OCI-LY1 (cell line): ENCODE measurements around the gene SNX24.
"Not testable (repeated sequence)": the region's sequence is repeated elsewhere in the genome, so short reads cannot be mapped to it uniquely, and the experiment has no call there.

Source experiments
- H2AFZ ChIP-seq: fragments of 200-600 bp; sonication (generic), shearing (Covaris generic); 2 replicates; pipeline ENCODE4 v1.6.0; 2014; ENCODE audit warnings: antibody characterized with exemption, mild to moderate bottlenecking, low read length
- H3F3A ChIP-seq: fragments of 200-600 bp; sonication (generic), shearing (Covaris generic); 2 replicates; pipeline ENCODE4 v1.6.0; 2014; ENCODE audit warnings: mild to moderate bottlenecking, antibody characterized with exemption, low read length, moderate library complexity; ENCODE audit not compliant: insufficient read depth
- H3K27ac ChIP-seq: fragments of 200-600 bp; sonication (generic); 2 replicates; pipeline ENCODE4 v1.5.1; 2014; ENCODE audit warnings: low read length, mixed run types, mild to moderate bottlenecking, low read depth; ENCODE audit not compliant: poor library complexity, severe bottlenecking
- H3K27me3 ChIP-seq: fragments of 200-600 bp; sonication (generic); 2 replicates; pipeline ENCODE4 v1.6.0; 2014; ENCODE audit warnings: antibody characterized with exemption, mild to moderate bottlenecking, low read length, moderate library complexity; ENCODE audit not compliant: insufficient read depth
- H3K36me3 ChIP-seq: fragments of 200-600 bp; sonication (generic); 2 replicates; pipeline ENCODE4 v1.6.1; 2014; ENCODE audit warnings: mild to moderate bottlenecking, antibody characterized with exemption, low read length, moderate library complexity, mixed read lengths; ENCODE audit not compliant: insufficient read depth
- H3K4me1 ChIP-seq: fragments of 200-600 bp; sonication (generic); 2 replicates; pipeline ENCODE4 v1.5.1; 2014; ENCODE audit warnings: mild to moderate bottlenecking, low read length, moderate library complexity; ENCODE audit not compliant: insufficient read depth, severe bottlenecking
- H3K4me2 ChIP-seq: fragments of 200-600 bp; sonication (generic), shearing (Covaris generic); 2 replicates; pipeline ENCODE4 v1.6.1; 2014; ENCODE audit warnings: low read length
- H3K4me3 ChIP-seq: fragments of 200-600 bp; sonication (generic); 2 replicates; pipeline ENCODE4 v1.5.1; 2014; ENCODE audit warnings: low read length, low read depth, mild to moderate bottlenecking, mixed read lengths; ENCODE audit not compliant: poor library complexity, severe bottlenecking
- H3K79me2 ChIP-seq: fragments of 200-600 bp; shearing (Covaris generic); 2 replicates; pipeline ENCODE4 v1.6.1; 2016; ENCODE audit warnings: mixed run types, low read length, mixed read lengths; ENCODE audit not compliant: insufficient read depth
- H3K9ac ChIP-seq: fragments of 200-600 bp; sonication (generic), shearing (Covaris generic); 2 replicates; pipeline ENCODE4 v1.6.1; 2014; ENCODE audit warnings: mild to moderate bottlenecking, low read length, mixed read lengths
- H3K9me2 ChIP-seq: fragments of 200-600 bp; sonication (generic), shearing (Covaris generic); 2 replicates; pipeline ENCODE4 v1.6.1; 2014; ENCODE audit warnings: low read depth, mild to moderate bottlenecking, low read length, mixed read lengths
- H3K9me3 ChIP-seq: fragments of 200-600 bp; shearing (Covaris generic); 2 replicates; pipeline ENCODE4 v1.6.1; 2014; ENCODE audit warnings: low read length, mixed read lengths
- H4K20me1 ChIP-seq: fragments of 200-600 bp; sonication (generic), shearing (Covaris generic); 2 replicates; pipeline ENCODE4 v1.6.0; 2016; ENCODE audit warnings: mild to moderate bottlenecking, low read length; ENCODE audit not compliant: insufficient read depth
- CTCF ChIP-seq: fragments of 200-600 bp; sonication (generic), shearing (Covaris generic); IDR thresholded peaks from 2 replicates; pipeline ENCODE4 v1.5.1; 2017; ENCODE audit warnings: mild to moderate bottlenecking, antibody characterized with exemption, low read length, moderate library complexity, mixed read lengths
- EZH2 ChIP-seq: fragments of 200-600 bp; sonication (generic), shearing (Covaris generic); IDR thresholded peaks from 2 replicates; pipeline ENCODE4 v1.8.0; 2017; ENCODE audit warnings: borderline replicate concordance, mixed run types, mild to moderate bottlenecking, antibody characterized with exemption, low read length, moderate library complexity, mixed read lengths

The SNX24 gene

DNA sequence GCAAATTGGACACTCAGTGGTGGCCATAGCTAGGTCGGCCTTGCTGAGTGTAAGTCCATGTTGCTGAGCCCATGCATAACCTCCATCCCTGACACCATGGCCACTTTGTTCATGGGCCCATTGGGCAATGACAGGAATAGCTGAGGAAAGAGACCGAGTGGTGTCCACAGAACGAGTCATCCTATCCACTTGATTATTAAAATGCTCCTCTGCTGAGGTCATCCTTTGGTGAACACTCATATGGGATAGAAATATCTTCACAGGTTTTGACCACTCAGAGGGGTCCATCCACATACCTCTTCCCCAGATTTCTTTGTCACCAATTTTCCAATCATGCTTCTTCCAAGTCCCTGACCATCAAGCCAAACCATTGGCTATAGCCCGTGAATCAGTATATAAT is 127.5 kb downstream of the SNX24 start:
- no peaks in the 10 kb centered on the region for H3K27me3 ChIP-seq
- peaks cover under 1% of the 10 kb centered on the region for H3K4me1 ChIP-seq
- no peak overlapping the region for H3K9ac ChIP-seq
- H3K9me3 ChIP-seq: no peaks in the 10 kb centered on the region
- TF ChIP-seq CTCF (no peak), EZH2 (no peak)
- no peaks in the 10 kb centered on the region for H3K79me2 ChIP-seq
- no peak overlapping the region for H3K4me2 ChIP-seq
- H3K27ac ChIP-seq: no peak overlapping the region
- H4K20me1 ChIP-seq: no peaks in the 10 kb centered on the region
- H3K9me2 ChIP-seq: no peaks in the 10 kb centered on the region
- no peak overlapping the region for H2AFZ ChIP-seq
- no peaks in the 10 kb centered on the region for H3K36me3 ChIP-seq
- H3K4me3 ChIP-seq: no peak overlapping the region
- no peaks in the 10 kb centered on the region; the same call in 1 of the 2 replicates for H3F3A ChIP-seq

DNA sequence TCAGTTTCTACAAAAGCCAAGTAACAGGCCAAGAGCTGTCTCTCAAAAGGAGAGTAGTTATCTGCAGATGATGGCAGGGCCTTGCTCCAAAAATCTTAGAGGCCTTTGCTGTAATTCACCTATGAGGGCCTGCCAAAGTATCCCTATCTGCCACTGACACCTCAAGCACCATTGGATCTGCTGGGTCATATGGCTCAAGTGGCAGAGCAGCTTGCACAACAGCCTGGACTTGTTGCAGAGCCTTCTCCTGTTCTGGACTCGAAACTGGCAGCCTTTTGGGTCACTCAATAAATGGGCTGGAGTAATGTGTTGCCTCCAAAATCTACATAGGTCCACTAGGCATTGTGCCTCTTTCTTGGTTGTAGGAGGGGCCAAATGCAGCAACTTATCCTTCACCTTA is 128.3 kb downstream of the SNX24 start:
- not testable (repeated sequence) for H3K79me2 ChIP-seq, H3K9ac ChIP-seq, H3K4me3 ChIP-seq, H3K4me2 ChIP-seq, H3K9me2 ChIP-seq, H3F3A ChIP-seq, H3K4me1 ChIP-seq, H2AFZ ChIP-seq, H3K27ac ChIP-seq, H4K20me1 ChIP-seq, H3K9me3 ChIP-seq, H3K27me3 ChIP-seq, H3K36me3 ChIP-seq

DNA sequence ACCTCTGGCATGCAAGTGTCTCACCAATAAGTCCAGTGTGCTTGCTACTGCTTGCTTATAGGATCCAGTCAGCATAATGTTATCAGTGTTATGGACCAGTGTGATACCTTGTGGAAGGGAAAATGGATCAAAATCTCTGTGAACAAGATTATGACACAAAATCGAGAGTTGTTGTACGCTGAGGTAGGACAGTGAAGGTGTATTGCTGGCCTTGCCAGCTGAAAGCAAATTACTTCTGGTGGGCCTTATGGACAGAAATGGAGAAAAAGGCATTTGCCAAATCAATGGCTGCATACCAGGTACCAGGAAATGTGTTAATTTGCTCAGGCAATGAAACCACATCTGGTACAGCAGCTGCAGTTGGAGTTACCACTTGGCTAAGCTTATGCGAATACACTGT is 128.8 kb downstream of the SNX24 start:
- not testable (repeated sequence) for H3K27ac ChIP-seq, H3K9me3 ChIP-seq, H3K9me2 ChIP-seq, H3F3A ChIP-seq, H4K20me1 ChIP-seq, H3K4me1 ChIP-seq, H3K9ac ChIP-seq, H3K4me2 ChIP-seq, H3K4me3 ChIP-seq, H2AFZ ChIP-seq, H3K27me3 ChIP-seq, H3K36me3 ChIP-seq, H3K79me2 ChIP-seq

- Histone ChIP-seq H3K9ac (no peak overlapping the region), H3K79me2 (no peaks in the 10 kb centered on the region), H3K9me3 (no peaks in the 10 kb centered on the region), H3K9me2 (no peaks in the 10 kb centered on the region), H3K36me3 (no peaks in the 10 kb centered on the region), H2AFZ (no peak overlapping the region), H4K20me1 (no peaks in the 10 kb centered on the region), H3K4me3 (no peak overlapping the region), H3F3A (no peaks in the 10 kb centered on the region; the same call in 1 of the 2 replicates), H3K27ac (no peak overlapping the region), H3K4me2 (no peak overlapping the region), H3K27me3 (no peaks in the 10 kb centered on the region), H3K4me1 (no peaks in the 10 kb centered on the region)
- TF ChIP-seq EZH2 (no peak), CTCF (no peak)
These were observed 131.9 kb downstream of the SNX24 start for GRCh38 chr5:122977319-122977718.
